ENCODE results near the gene ATG4B.

GRCh38 chr2:241721852-241722251 lies 84.4 kb downstream of the ATG4B start:
- TF ChIP-seq GATA2 (IDR thresholded peaks at IDR 0.05; ENCODE audit: low read depth, low read length) (no peak), GATA3 (IDR thresholded peaks at IDR 0.05; ENCODE audit: low read depth, low read length) (no peak)

All from SH-SY5Y (cell line).